Islet of Langerhans (tissue), 1 donor: ENCODE results near the gene PATZ1.
"Not testable (repeated sequence)": the region's sequence is repeated elsewhere in the genome, so short reads cannot be mapped to it uniquely, and the experiment has no call there.

Experiments
- FAIRE-seq: peaks from one replicate; lab custom pipeline; 2011; peaks lifted over from hg19 to GRCh38; lab: Jason Lieb, UNC

PATZ1 gene

GRCh38 chr22:31346255-31346732 is at the start of gene PATZ1:
Gene PATZ1, minus strand, starts transcription at chr22:31346346. Its CDS starts 744 bp downstream, at chr22:31345602.
- no peak for FAIRE-seq

GRCh38 chr22:31394326-31394725 is 48.2 kb upstream of the PATZ1 start:
- FAIRE-seq = no peak

- no peak for FAIRE-seq
Measured at GRCh38 chr22:31393893-31394292, 47.7 kb upstream of the PATZ1 start.

- FAIRE-seq = not testable (repeated sequence)
Measured at GRCh38 chr22:31378651-31379050, 32.5 kb upstream of the PATZ1 start.

GRCh38 chr22:31378123-31378522 is 32.0 kb upstream of the PATZ1 start:
- no peak for FAIRE-seq

DNA sequence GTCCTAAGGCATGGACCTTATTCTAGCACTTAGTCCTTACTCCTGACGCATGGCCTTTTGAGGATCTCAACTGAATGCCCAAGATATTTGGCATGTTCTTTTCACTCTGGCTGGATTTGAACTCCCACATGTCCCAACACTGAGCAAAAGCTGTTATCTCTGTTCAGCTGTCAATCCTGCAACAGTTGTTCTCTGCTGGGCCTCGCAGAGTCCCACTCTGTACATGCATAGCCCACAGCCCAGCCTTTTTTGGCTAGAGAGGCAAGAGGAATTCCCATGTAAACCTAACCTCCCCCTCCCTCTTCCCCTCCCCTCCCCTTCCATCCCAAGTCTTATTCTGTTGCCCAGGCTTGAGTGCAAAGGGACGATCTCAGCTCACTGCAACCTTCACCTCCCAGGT is 31.5 kb upstream of the PATZ1 start:
- no peak for FAIRE-seq

DNA sequence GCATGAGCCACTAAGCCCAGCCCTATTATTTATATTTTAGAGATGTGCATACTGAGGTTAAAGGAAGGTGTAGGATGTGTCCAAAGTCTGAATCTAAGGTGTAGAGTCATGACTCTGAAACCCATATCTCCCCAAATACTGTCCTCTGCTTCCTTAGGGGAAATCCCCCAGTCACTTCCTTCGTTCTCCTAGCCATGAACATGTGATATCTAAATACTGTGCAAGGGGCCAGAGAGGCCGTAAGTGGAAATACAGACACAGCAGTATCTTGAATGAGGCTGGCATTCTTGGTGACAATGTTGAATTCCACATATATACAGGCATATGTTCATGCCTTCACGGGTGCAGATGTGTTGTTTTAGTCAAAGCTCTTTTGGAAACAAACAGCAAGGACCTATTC is 21.3 kb upstream of the PATZ1 start:
- FAIRE-seq = no peak

GRCh38 chr22:31363885-31364465 is 17.8 kb upstream of the PATZ1 start:
- no peak for FAIRE-seq

- no peak for FAIRE-seq
Measured at GRCh38 chr22:31361743-31362142, 15.6 kb upstream of the PATZ1 start.

GRCh38 chr22:31360029-31360428 is 13.9 kb upstream of the PATZ1 start:
- no peak for FAIRE-seq

- no peak for FAIRE-seq
Measured at GRCh38 chr22:31354515-31354914, 8.4 kb upstream of the PATZ1 start.

- peak; percentile 92 for FAIRE-seq
Measured at GRCh38 chr22:31350410-31350863, 4.3 kb upstream of the PATZ1 start.

DNA sequence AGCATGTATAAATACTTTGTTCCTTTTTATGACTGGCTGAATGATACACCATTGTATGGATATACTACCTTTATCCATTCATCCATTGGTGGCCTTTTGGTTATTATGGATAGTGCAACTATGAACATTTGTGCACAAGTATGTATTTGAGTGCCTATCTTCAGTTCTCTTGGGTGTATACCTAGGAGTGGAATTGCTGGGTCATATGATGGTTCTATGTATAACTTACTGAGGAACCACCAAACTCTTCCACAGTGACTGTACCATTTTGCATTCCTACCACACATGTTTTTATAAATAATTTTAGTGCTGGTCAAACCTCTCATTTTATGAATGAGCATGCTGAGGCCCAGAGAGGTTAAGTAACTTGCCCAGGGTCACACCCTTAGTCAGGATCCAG is 3.8 kb upstream of the PATZ1 start:
- FAIRE-seq = no peak

DNA sequence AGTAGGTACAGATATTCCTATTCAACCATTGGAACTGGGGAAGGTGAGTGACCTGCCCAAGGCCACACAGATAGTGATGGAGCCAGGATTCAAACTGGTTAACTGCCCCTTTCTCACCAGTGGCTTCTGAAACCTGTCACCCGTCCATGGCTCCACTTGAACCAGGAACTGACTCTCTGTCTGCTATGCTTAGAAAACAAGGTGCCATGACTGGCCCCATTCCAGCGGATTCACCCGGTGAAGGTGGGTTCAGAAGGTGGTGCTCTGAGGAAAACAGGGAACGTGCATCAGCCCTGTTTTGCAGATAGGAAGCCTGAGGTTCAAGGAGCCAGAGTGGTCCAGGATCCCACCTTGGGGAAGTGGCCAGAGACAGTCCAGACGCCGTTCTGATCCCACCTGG is 2.6 kb upstream of the PATZ1 start:
- FAIRE-seq = no peak

GRCh38 chr22:31348009-31348337 is 1.8 kb upstream of the PATZ1 start:
- FAIRE-seq = not testable (repeated sequence)

GRCh38 chr22:31347251-31348008 is 1.3 kb upstream of the PATZ1 start:
- FAIRE-seq = no peak

- FAIRE-seq = no peak
Measured at GRCh38 chr22:31346733-31347250, 646 bp upstream of the PATZ1 start.

DNA sequence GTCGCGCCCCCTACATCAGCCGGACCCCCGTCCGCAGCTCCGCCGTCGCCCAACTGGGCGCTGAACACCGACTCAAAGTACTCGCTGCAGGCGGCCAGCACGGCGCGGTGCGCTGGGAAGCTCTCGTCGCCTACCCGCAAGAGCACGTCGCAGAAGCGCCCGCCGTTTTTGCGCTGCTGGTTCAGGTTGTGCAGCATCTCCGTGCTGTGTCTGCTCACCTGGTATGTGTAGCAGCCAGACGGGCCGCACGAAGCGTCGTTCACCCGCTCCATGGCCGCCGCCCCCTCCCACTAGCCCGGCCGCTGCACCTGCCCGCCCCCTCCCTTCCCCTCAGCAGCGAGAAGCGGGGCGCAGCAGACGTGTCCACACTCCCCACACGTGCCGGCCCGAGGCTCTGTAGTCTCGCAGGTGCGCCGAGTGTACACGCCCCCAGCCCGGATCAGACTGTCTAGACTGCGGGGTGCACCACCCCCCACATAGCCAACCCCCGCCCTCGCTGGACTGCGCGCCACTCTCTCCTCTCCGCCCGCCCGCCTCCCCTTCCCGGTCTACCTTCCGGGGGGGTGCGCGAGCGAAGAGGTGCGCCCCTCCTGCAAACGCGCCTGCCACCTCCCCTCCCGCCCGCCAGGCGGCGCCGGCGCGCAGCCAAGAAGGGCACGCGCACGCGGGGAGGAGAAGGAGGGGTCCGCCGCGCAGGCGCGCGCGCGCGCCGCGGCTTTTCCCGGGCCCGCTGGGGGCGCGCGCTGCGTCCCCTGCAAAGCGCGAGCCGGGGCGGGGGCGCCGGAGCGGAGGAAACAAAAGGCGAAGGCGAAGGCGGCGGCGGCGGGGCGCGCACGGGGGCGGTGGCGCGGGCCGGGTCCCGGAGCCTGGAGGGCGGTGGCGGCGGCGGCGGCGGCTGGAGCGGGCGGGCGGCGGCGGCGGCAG is 553 bp downstream of the PATZ1 start:
- no peak for FAIRE-seq

DNA sequence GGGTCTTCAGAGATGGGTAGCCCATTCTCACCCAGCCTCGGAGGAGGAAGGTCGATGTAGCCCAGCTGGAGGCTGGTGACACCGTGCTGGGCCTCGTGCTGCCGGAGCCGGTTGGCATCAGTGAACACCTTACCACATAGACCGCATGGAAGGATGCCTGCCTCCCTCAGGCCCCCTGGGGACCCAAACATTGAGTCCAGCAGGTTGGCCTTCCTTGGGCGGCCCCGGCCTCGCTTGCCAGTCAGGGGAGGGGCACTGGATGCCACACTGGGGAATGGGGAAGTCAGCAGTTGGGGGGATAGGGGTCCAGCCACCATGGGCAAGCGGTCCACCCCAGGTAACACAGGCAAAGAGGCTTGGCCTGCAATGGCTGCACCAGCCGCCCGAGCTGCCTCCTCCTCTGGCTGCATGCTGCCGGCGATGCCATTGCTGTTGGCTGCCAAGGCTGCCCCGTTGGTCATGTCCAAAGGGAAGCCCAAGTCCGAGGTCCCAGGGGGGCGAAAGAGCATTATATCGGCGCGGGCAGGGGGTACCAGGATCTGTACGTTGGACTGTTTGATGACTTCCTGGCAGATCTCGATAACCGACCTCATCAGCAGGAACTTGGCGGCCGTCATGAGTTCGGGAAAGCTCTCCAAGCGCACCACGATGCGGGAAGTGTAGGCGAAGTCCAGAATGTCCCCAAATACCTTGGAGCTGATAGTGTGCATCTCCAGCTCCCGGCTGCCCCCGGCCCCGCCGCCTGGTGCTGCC is 1.4 kb downstream of the PATZ1 start:
- FAIRE-seq = no peak

GRCh38 chr22:31344256-31344577 is 1.9 kb downstream of the PATZ1 start:
- FAIRE-seq = no peak

DNA sequence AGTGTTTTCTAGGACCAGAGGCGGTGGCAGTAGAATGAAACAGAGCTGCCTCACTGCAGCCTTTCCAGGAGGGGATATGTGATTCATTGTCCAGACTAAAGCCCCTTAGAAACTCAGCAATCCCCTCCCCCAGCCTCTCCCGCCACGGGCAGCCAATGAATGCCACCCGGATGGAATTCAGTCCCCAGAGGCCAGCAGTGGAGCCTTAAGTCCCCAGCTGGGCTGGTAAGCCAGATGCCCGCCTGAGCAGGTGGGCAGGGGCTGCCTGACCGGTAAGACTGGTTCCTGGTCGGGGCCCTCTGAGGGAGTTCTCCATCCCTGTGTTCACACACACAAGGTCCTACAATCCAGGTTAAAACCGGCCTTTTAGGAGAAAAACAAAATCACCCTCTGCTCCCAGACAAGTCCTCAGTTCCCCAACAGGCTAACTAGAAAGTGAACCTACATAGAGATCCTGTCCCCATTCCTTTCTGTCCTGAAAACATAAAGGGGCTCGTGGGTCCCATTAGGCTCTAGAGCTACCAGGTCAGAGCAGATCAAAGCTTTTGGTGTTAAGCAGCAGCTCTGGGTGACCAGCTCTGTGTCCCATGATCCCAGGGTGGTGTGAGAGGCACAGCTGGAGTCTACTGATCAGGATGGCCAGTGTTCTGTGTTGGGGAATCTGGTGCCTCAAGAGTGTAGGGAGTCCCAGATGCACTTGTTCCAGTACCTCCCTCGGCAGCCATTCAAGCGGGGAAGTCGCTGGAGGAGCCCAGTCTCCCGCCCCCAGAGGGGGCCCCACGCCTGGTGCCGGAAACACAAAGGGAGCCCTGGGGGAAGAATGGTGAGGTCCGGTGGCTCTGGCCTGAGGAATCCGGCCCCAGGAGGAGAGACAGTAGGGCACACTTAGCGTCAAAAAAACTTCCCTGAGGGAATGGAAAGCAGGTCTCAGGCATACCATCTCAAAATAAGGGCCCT is 2.6 kb downstream of the PATZ1 start:
- FAIRE-seq = no peak
